ENCODE results near the gene SPARC.

- TF ChIP-seq POLR2A (IDR thresholded peaks at IDR 0.05) (no peak), CTCF (IDR thresholded peaks at IDR 0.05) (no peak), POLR2AphosphoS5 (IDR thresholded peaks at IDR 0.05) (no peak)
Measured at GRCh38 chr5:151676314-151676712, 10.4 kb downstream of the SPARC start.
